Astrocyte of the spinal cord (primary cell): ENCODE measurements around the gene C6orf15.

Source experiments
- DNase-seq: peaks from one replicate; pipeline ENCODE4 v3.0.0; 2011; ENCODE audit warnings: low read depth, low spot score
- H3K4me3 ChIP-seq: 2 replicates; pipeline ENCODE4 v1.5.1; 2011; ENCODE audit warnings: low read depth, mild to moderate bottlenecking, low read length, moderate library complexity
- in situ Hi-C: cut with HindIII; loops from 2 replicates; pipeline ENCODE4 v1.10.0; 2017; ENCODE audit warnings: low sequenced_read_pairs
- TF ChIP-seq, protein P1 (sequence below): IDR thresholded peaks from 2 replicates; pipeline ENCODE4 v1.5.1; 2012; ENCODE audit warnings: low read depth, mild to moderate bottlenecking, low read length, inconsistent platforms

C6orf15 gene

GRCh38 chr6:31090973-31091364 is 21.4 kb downstream of the C6orf15 start:
- in situ Hi-C loops, result no loop called here
- no peak overlapping the region for H3K4me3 ChIP-seq
- no peak for DNase-seq
- TF ChIP-seq, protein P1, sequence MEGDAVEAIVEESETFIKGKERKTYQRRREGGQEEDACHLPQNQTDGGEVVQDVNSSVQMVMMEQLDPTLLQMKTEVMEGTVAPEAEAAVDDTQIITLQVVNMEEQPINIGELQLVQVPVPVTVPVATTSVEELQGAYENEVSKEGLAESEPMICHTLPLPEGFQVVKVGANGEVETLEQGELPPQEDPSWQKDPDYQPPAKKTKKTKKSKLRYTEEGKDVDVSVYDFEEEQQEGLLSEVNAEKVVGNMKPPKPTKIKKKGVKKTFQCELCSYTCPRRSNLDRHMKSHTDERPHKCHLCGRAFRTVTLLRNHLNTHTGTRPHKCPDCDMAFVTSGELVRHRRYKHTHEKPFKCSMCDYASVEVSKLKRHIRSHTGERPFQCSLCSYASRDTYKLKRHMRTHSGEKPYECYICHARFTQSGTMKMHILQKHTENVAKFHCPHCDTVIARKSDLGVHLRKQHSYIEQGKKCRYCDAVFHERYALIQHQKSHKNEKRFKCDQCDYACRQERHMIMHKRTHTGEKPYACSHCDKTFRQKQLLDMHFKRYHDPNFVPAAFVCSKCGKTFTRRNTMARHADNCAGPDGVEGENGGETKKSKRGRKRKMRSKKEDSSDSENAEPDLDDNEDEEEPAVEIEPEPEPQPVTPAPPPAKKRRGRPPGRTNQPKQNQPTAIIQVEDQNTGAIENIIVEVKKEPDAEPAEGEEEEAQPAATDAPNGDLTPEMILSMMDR, result no peak

DNA sequence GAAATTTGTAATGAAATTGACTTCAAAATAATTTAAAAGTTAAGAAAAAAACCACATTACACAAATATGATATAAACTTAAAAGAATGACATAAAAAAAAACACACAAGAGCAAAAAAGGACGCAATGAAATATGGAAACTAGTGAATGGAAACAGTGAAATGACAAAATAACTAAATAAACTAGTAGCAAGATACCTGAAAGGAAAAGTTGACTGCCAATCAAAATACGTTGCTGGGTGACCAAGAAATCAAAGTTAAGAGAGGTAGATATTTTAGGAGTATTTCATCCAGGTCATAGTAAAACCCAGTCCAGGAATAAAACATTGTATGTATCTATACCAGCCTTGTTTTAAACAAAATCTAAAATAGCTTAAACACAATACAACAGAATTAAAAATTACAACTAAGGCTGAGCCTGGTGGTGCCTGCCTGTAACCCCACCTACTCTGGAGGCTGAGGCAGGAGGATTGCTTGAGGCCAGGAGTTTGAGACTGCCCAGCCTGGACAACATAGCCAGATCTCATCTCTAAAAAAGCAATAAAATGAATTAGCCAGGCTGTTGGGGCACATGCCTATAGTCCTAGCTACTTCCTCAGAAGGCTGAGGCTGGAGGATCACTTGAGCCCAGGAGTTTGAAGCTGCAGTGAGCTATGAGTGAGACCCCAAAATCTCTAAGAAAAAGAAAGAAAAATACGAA is 22.0 kb downstream of the C6orf15 start:
- DNase-seq, result no peak
- in situ Hi-C loops, result no loop called here
- TF ChIP-seq, protein P1, result no peak
- H3K4me3 ChIP-seq, result no peak overlapping the region

GRCh38 chr6:31087494-31088089 is 24.8 kb downstream of the C6orf15 start:
- in situ Hi-C loops, result no loop called here
- DNase-seq, result peak; percentile 87
- no peak overlapping the region for H3K4me3 ChIP-seq
- TF ChIP-seq, protein P1, result peak; percentile 78

DNA sequence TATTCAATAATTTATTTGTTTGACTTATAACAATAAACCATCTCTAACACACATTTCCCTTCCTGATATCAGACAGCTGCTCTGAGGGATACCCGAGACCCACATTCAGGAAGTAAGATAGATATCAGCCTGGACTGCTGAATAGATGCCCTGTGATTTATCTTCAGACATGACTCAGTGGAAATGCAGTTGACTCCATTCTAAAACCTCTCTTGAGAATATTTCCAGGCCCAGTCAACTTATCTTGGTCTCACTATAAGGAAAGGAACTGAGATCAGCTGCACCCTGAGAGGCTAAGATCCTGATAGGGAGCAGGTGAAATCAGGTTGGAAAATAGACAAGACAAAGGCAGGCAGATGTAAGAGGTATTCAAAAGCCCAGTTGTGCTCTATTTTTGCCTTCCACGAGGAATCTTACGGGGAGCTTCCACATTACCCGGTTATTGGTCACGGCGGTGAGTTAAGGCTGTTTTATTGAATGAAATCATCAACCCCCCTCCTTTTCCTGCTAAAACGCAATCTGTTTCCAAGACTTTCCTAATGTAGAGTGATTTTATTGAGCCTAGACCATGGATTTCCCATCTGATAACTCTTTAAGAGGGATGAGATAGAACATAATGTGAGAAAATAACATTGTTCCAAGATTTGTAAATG is 25.5 kb downstream of the C6orf15 start:
- in situ Hi-C loops, result no loop called here
- peak; percentile 66 for DNase-seq
- H3K4me3 ChIP-seq, result peak overlapping the region; percentile 12
- TF ChIP-seq, protein P1, result no peak

DNA sequence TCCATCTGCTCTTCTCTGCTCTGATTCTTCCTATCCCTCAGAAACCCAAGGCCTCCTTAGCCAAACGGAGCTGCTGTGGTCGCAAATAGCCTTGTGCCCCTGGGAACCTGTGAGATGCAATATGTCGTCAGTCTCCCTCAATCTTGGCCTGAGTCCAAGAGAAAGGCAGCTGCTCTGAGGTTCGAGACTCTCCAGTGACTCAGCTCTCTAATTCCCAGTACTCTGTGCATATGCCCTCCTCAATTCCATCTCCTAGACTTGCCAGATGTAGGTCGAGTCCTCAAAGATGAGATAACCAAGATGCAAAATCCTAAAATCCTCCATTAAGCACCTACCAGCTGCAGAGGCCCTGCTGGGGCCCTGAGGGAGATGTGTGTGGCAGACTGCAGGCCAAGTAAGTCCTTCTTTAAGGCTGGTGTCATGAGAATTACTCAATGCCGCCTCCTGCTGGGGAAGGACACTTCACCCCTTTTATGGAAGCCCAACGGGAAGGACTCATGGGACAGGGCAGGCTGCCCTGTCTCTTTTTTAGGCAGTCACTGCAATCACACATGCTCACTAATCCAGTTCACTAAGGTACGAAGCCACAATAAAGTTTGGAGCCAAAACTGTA is 28.5 kb downstream of the C6orf15 start:
- DNase-seq, result peak; percentile 78
- in situ Hi-C loops, result no loop called here
- TF ChIP-seq, protein P1, result peak; percentile 30
- no peak overlapping the region for H3K4me3 ChIP-seq

GRCh38 chr6:31081872-31082271 is 30.5 kb downstream of the C6orf15 start:
- H3K4me3 ChIP-seq, result no peak overlapping the region
- TF ChIP-seq, protein P1, result no peak
- no peak for DNase-seq
- in situ Hi-C loops, result no loop called here
